Body of pancreas (tissue), 4 donors: ENCODE data around the gene MGME1. TPM values are rescaled to one million over a fixed set of nuclear protein-coding genes. Genes with fewer than 3 reads are reported as not detected.

Experiments used
- ATAC-seq: fragments of 150-250 bp; one replicate; pipeline ENCODE4 v1.9.1; 2016
- DNase-seq, 4 donors: peaks; one replicate each; pipeline ENCODE4 v3.0.0-alpha.2; 2019
- H3K27ac ChIP-seq, 4 donors: fragments of 200-600 bp; sonication (generic); 1 replicate in 3 of 4; 2 replicates in 1 of 4; pipeline versions ENCODE4 v1.5.1 to v1.6.1; 2016 to 2019; ENCODE audit warnings: mild to moderate bottlenecking in 1 of 4, mixed read lengths in 1 of 4, moderate library complexity in 1 of 4
- H3K27me3 ChIP-seq, 2 donors: fragments of 200-600 bp; sonication (generic); one replicate each; pipeline ENCODE4 v1.6.0; 2016; ENCODE audit warnings: mild to moderate bottlenecking in 1 of 2
- H3K36me3 ChIP-seq, 2 donors: fragments of 200-600 bp; sonication (generic); replicated peaks in 1 of 2; 2 replicates each; pipeline ENCODE4 v1.5.1; 2016; ENCODE audit warnings: low read depth in 2 of 2; ENCODE audit not compliant: insufficient read depth in 1 of 2
- H3K4me1 ChIP-seq: fragments of 200-600 bp; sonication (generic); one replicate; pipeline ENCODE4 v1.6.0; 2016
- H3K4me3 ChIP-seq, 2 donors: fragments of 200-600 bp; sonication (generic); 1 replicate in 1 of 2; 2 replicates in 1 of 2; pipeline ENCODE4 v1.5.1; 2016 to 2019
- H3K9me3 ChIP-seq, 3 donors: fragments of 200-600 bp; sonication (generic); 1 replicate in 2 of 3; 2 replicates in 1 of 3; pipeline ENCODE4 v1.5.1; 2016
- CTCF ChIP-seq, 7 experiments: fragments of 450-650 bp in 4 of 7; fragments of 200-600 bp in 3 of 7; sonication (generic) in 3 of 7; IDR thresholded peaks; one replicate each; pipeline ENCODE4 v1.5.1; 2016 to 2019; ENCODE audit warnings: antibody characterized with exemption in 7 of 7
- POLR2A ChIP-seq, 3 donors: fragments of 450-650 bp; IDR thresholded peaks; one replicate each; pipeline ENCODE4 v1.6.1; 2016; ENCODE audit warnings: antibody characterized with exemption in 3 of 3, mild to moderate bottlenecking in 2 of 3
- WGBS, 2 donors: methylation state at CpG; one replicate each; pipeline ENCODE4 v1.1.5; 2017; 5-methylcytosine and 5-hydroxymethylcytosine counted together
- intact Hi-C: fragments of 100-400 bp; cut with DNase I; formaldehyde crosslinking; loops from one replicate; pipeline ENCODE4 v1.15.1; 2023
- small RNA-seq: library from RNA; depleted of rRNA; stranded (forward); fragments of <200 nt; gene quantifications from one replicate; pipeline ENCODE3, GENCODE V24; 2016
- total RNA-seq, 2 donors: library from RNA; depleted of rRNA; stranded (reverse); fragments of >200 nt; gene quantifications; one replicate each; pipeline ENCODE4 v1.1.0, GENCODE V29; 2016

Gene MGME1
- total RNA-seq, 2 donors from 2014 or later, result 3.0 to 6.5 TPM

GRCh38 chr20:18031888-18032509, 63.2 kb downstream of the MGME1 start:
- DNase-seq (no peak), ATAC-seq (no peak)
- no peak overlapping the region for H3K27ac ChIP-seq
- no peaks in the 10 kb centered on the region for H3K27me3 ChIP-seq
- 84 to 87% methylated on average over 7 of the region's 7 CpGs for WGBS, 2 donors
- intact Hi-C loops, result no loop called here
- no peaks in the 10 kb centered on the region for H3K36me3 ChIP-seq
- TF ChIP-seq POLR2A (IDR thresholded peaks at IDR 0.05) (no peak), CTCF (IDR thresholded peaks at IDR 0.05) (no peak)
- peaks cover 5% of the 10 kb centered on the region for H3K4me1 ChIP-seq
- no peaks in the 10 kb centered on the region for H3K9me3 ChIP-seq
- H3K4me3 ChIP-seq, result no peak overlapping the region

GRCh38 chr20:18032977-18033892, 64.4 kb downstream of the MGME1 start:
- no peak for DNase-seq
- Histone ChIP-seq H3K9me3 (no peaks in the 10 kb centered on the region), H3K27ac (peak overlapping the region in 2 of 4 donors; percentile 9 to 41), H3K4me1 (peaks cover 5% of the 10 kb centered on the region), H3K36me3 (no peaks in the 10 kb centered on the region), H3K4me3 (no peak overlapping the region), H3K27me3 (no peaks in the 10 kb centered on the region)
- intact Hi-C loops, result no loop called here
- peak; percentile 30 for ATAC-seq
- 69 to 73% methylated on average over 16 to 17 of the region's 17 CpGs for WGBS, 2 donors
- no peak for TF ChIP-seq POLR2A (IDR thresholded peaks at IDR 0.05)
- TF ChIP-seq CTCF (IDR thresholded peaks at IDR 0.05), result peak in 1 of 7 experiments; percentile 15

- ATAC-seq (no peak), DNase-seq (no peak)
- Histone ChIP-seq H3K27me3 (no peaks in the 10 kb centered on the region), H3K9me3 (no peaks in the 10 kb centered on the region), H3K27ac (no peak overlapping the region), H3K36me3 (no peaks in the 10 kb centered on the region), H3K4me1 (peaks cover 5% of the 10 kb centered on the region), H3K4me3 (no peak overlapping the region)
- intact Hi-C loops, result no loop called here
- TF ChIP-seq CTCF (IDR thresholded peaks at IDR 0.05) (no peak), POLR2A (IDR thresholded peaks at IDR 0.05) (no peak)
- 58 to 90% methylated on average over 3 to 5 of the region's 5 CpGs for WGBS, 2 donors
Measured at GRCh38 chr20:18034039-18034438, 65.2 kb downstream of the MGME1 start.

- H3K36me3 ChIP-seq, result peaks cover 0 to 7% of the 10 kb centered on the region in 2 donors
- intact Hi-C loops, result no loop called here
- TF ChIP-seq POLR2A (IDR thresholded peaks at IDR 0.05) (no peak), CTCF (IDR thresholded peaks at IDR 0.05) (no peak)
Measured at GRCh38 chr20:18039063-18039462, 70.2 kb downstream of the MGME1 start.

More at GRCh38 chr20:18039063-18039462, 70.2 kb downstream of the MGME1 start:
- Histone ChIP-seq H3K27me3 (no peaks in the 10 kb centered on the region), H3K4me3 (no peak overlapping the region), H3K27ac (no peak overlapping the region), H3K9me3 (no peaks in the 10 kb centered on the region), H3K4me1 (no peaks in the 10 kb centered on the region)
- ATAC-seq, result no peak
- WGBS, 2 donors, result 86 to 90% methylated on average over 5 of the region's 5 CpGs
- no peak for DNase-seq

Small RNA genes lying within 50 kb of the gene (small RNA-seq; reads per million reads assigned to genes)
- 499 reads per million, percentile 98 among the genes with 10 or more reads in this experiment for gene SNORD17

Other genes with a start within 250 kb of the MGME1 start
- gene SNX5, start 224 bp upstream of the MGME1 start, total RNA-seq, result 10 to 100 TPM; 61.3 to 84.3 TPM
- gene OVOL2, start 88.9 kb downstream of the MGME1 start, total RNA-seq, result 10 to 100 TPM in 1 of 2 donors, 1 to 10 TPM in 1; 3.6 to 15.8 TPM
- gene KAT14, start 168.8 kb downstream of the MGME1 start, total RNA-seq, result 1 to 10 TPM; 7.9 to 8.8 TPM
- 10 to 100 TPM in 1 of 2 donors, 1 to 10 TPM in 1; 9.1 to 13.2 TPM for gene PET117, start 168.8 kb downstream of the MGME1 start, total RNA-seq